ENCODE data around the gene KATNAL2. TPM values are rescaled to one million over a fixed set of nuclear protein-coding genes. Genes with fewer than 3 reads are reported as not detected.

KATNAL2 gene
- total RNA-seq, 1 donor: 4.3 TPM

- H3K27me3 ChIP-seq (ENCODE audit: insufficient read depth, low read length): no peaks in the 10 kb centered on the region
- peak; percentile 63 for DNase-seq (ENCODE audit: insufficient read length, low spot score, missing footprints)
- no peak overlapping the region for H3K4me3 ChIP-seq (ENCODE audit: insufficient read depth, low read length)
- H3K36me3 ChIP-seq (ENCODE audit: insufficient read depth, low read length): no peaks in the 10 kb centered on the region
- H3K27ac ChIP-seq (ENCODE audit: low read depth, low read length): no peak overlapping the region
- H2AFZ ChIP-seq (ENCODE audit: low read length): no peak overlapping the region
- no peaks in the 10 kb centered on the region for H3K79me2 ChIP-seq (ENCODE audit: insufficient read depth, low read length)
- no peak for TF ChIP-seq CTCF (IDR thresholded peaks at IDR 0.05; ENCODE audit: extremely low read depth, low read depth, low read length)
- H3K9me3 ChIP-seq (ENCODE audit: low read depth, low read length): no peaks in the 10 kb centered on the region
- no peak overlapping the region for H3K4me2 ChIP-seq (ENCODE audit: insufficient read depth, low read length)
- H3K4me1 ChIP-seq (ENCODE audit: insufficient read depth, low read length): peaks cover 6% of the 10 kb centered on the region
- H4K20me1 ChIP-seq (ENCODE audit: insufficient read depth, low read length): no peaks in the 10 kb centered on the region
Measured at GRCh38 chr18:46939337-46939963, 22.0 kb downstream of the KATNAL2 start.

- Histone ChIP-seq H3K79me2 (ENCODE audit: insufficient read depth, low read length) (no peaks in the 10 kb centered on the region), H3K4me3 (ENCODE audit: insufficient read depth, low read length) (no peak overlapping the region), H3K9me3 (ENCODE audit: low read depth, low read length) (no peaks in the 10 kb centered on the region), H3K27ac (ENCODE audit: low read depth, low read length) (no peak overlapping the region), H3K27me3 (ENCODE audit: insufficient read depth, low read length) (no peaks in the 10 kb centered on the region), H3K4me1 (ENCODE audit: insufficient read depth, low read length) (peaks cover 6% of the 10 kb centered on the region), H4K20me1 (ENCODE audit: insufficient read depth, low read length) (no peaks in the 10 kb centered on the region), H3K36me3 (ENCODE audit: insufficient read depth, low read length) (no peaks in the 10 kb centered on the region), H3K4me2 (ENCODE audit: insufficient read depth, low read length) (no peak overlapping the region), H2AFZ (ENCODE audit: low read length) (no peak overlapping the region)
- no peak for DNase-seq (ENCODE audit: insufficient read length, low spot score, missing footprints)
- no peak for TF ChIP-seq CTCF (IDR thresholded peaks at IDR 0.05; ENCODE audit: extremely low read depth, low read depth, low read length)
Measured at GRCh38 chr18:46939998-46940571, 22.7 kb downstream of the KATNAL2 start.

- Histone ChIP-seq H2AFZ (ENCODE audit: low read length) (no peak overlapping the region), H3K27me3 (ENCODE audit: insufficient read depth, low read length) (no peaks in the 10 kb centered on the region), H3K4me2 (ENCODE audit: insufficient read depth, low read length) (no peak overlapping the region), H3K9me3 (ENCODE audit: low read depth, low read length) (no peaks in the 10 kb centered on the region), H4K20me1 (ENCODE audit: insufficient read depth, low read length) (no peaks in the 10 kb centered on the region), H3K36me3 (ENCODE audit: insufficient read depth, low read length) (no peaks in the 10 kb centered on the region), H3K4me1 (ENCODE audit: insufficient read depth, low read length) (peaks cover 14% of the 10 kb centered on the region), H3K79me2 (ENCODE audit: insufficient read depth, low read length) (no peaks in the 10 kb centered on the region), H3K4me3 (ENCODE audit: insufficient read depth, low read length) (no peak overlapping the region), H3K27ac (ENCODE audit: low read depth, low read length) (no peak overlapping the region)
- TF ChIP-seq CTCF (IDR thresholded peaks at IDR 0.05; ENCODE audit: extremely low read depth, low read depth, low read length): no peak
- DNase-seq (ENCODE audit: insufficient read length, low spot score, missing footprints): no peak
Measured at GRCh38 chr18:46942646-46943045, 25.2 kb downstream of the KATNAL2 start.

GRCh38 chr18:46946656-46947282 is 29.4 kb downstream of the KATNAL2 start:
- Histone ChIP-seq H2AFZ (ENCODE audit: low read length) (peak overlapping the region; percentile 97), H3K27ac (ENCODE audit: low read depth, low read length) (peak overlapping the region; percentile 12), H3K79me2 (ENCODE audit: insufficient read depth, low read length) (no peaks in the 10 kb centered on the region), H3K27me3 (ENCODE audit: insufficient read depth, low read length) (no peaks in the 10 kb centered on the region), H4K20me1 (ENCODE audit: insufficient read depth, low read length) (no peaks in the 10 kb centered on the region), H3K4me3 (ENCODE audit: insufficient read depth, low read length) (peak overlapping the region; percentile 90), H3K4me2 (ENCODE audit: insufficient read depth, low read length) (peak overlapping the region; percentile 99), H3K36me3 (ENCODE audit: insufficient read depth, low read length) (no peaks in the 10 kb centered on the region), H3K4me1 (ENCODE audit: insufficient read depth, low read length) (peaks cover 7% of the 10 kb centered on the region), H3K9me3 (ENCODE audit: low read depth, low read length) (no peaks in the 10 kb centered on the region)
- DNase-seq (ENCODE audit: insufficient read length, low spot score, missing footprints): peak; percentile 93
- TF ChIP-seq CTCF (IDR thresholded peaks at IDR 0.05; ENCODE audit: extremely low read depth, low read depth, low read length): no peak
